Measurements from ENCODE around the gene TMEM192.

- TF ChIP-seq, protein P1, sequence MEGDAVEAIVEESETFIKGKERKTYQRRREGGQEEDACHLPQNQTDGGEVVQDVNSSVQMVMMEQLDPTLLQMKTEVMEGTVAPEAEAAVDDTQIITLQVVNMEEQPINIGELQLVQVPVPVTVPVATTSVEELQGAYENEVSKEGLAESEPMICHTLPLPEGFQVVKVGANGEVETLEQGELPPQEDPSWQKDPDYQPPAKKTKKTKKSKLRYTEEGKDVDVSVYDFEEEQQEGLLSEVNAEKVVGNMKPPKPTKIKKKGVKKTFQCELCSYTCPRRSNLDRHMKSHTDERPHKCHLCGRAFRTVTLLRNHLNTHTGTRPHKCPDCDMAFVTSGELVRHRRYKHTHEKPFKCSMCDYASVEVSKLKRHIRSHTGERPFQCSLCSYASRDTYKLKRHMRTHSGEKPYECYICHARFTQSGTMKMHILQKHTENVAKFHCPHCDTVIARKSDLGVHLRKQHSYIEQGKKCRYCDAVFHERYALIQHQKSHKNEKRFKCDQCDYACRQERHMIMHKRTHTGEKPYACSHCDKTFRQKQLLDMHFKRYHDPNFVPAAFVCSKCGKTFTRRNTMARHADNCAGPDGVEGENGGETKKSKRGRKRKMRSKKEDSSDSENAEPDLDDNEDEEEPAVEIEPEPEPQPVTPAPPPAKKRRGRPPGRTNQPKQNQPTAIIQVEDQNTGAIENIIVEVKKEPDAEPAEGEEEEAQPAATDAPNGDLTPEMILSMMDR (conservative IDR thresholded peaks at IDR 0.05; ENCODE audit: low read depth, low read length): no peak
- TF ChIP-seq ELK1 (IDR thresholded peaks at IDR 0.05; ENCODE audit: borderline replicate concordance, low read depth, low read length) (no peak), POLR2A (IDR thresholded peaks at IDR 0.05; ENCODE audit: low read depth, low read length) (no peak), CEBPB (IDR thresholded peaks at IDR 0.05; ENCODE audit: low read depth, low read length) (no peak), BHLHE40 (IDR thresholded peaks at IDR 0.05; ENCODE audit: low read depth, low read length) (no peak), MAFK (IDR thresholded peaks at IDR 0.05; ENCODE audit: low read depth, low read length) (no peak), MXI1 (IDR thresholded peaks at IDR 0.05; ENCODE audit: borderline replicate concordance, low read depth, low read length) (no peak), RFX5 (IDR thresholded peaks at IDR 0.05; ENCODE audit: low read depth, low read length) (no peak), MAZ (IDR thresholded peaks at IDR 0.05; ENCODE audit: borderline replicate concordance, low read depth, low read length) (no peak)
Measured at GRCh38 chr4:165088366-165088765, 24.3 kb downstream of the TMEM192 start.

Data from IMR-90 (cell line).